Trophoblast cell (in vitro differentiated cells and primary cell): ENCODE results near the gene LRRFIP2.
A peak's percentile ranks its signal among the peaks of the same experiment; 100 is the strongest.

ENCODE experiments used
- DNase-seq, 2 donors: peaks; one replicate each; pipeline ENCODE4 v3.0.0-alpha.2; 2016
- H2AFZ ChIP-seq: 2 replicates; pipeline ENCODE4 v1.6.1; 2013; ENCODE audit warnings: low read length, moderate library complexity, mild to moderate bottlenecking; ENCODE audit not compliant: insufficient read depth, poor library complexity
- H2AK5ac ChIP-seq: 2 replicates; pipeline ENCODE4 v1.6.1; 2013; ENCODE audit warnings: mild to moderate bottlenecking, low read length
- H2BK120ac ChIP-seq: 2 replicates; pipeline ENCODE4 v1.6.1; 2013; ENCODE audit warnings: low read length, mild to moderate bottlenecking, moderate library complexity; ENCODE audit not compliant: insufficient read depth, poor library complexity
- H2BK12ac ChIP-seq: 2 replicates; pipeline ENCODE4 v1.6.1; 2013; ENCODE audit warnings: mild to moderate bottlenecking, low read length, moderate library complexity
- H2BK5ac ChIP-seq: 2 replicates; pipeline ENCODE4 v1.6.1; 2013; ENCODE audit warnings: low read length, low read depth, moderate library complexity, mild to moderate bottlenecking; ENCODE audit not compliant: poor library complexity
- H3K14ac ChIP-seq: 2 replicates; pipeline ENCODE4 v1.6.1; 2013; ENCODE audit warnings: mild to moderate bottlenecking, low read length
- H3K18ac ChIP-seq: 2 replicates; pipeline ENCODE4 v1.6.1; 2013; ENCODE audit warnings: mild to moderate bottlenecking, low read length
- H3K23ac ChIP-seq: 2 replicates; pipeline ENCODE4 v1.6.1; 2013; ENCODE audit warnings: low read length
- H3K27ac ChIP-seq: 2 replicates; pipeline ENCODE4 v1.5.1; 2013; ENCODE audit warnings: low read depth, mild to moderate bottlenecking, inconsistent platforms, low read length, moderate library complexity
- H3K27me3 ChIP-seq: 2 replicates; pipeline ENCODE4 v1.6.1; 2013; ENCODE audit warnings: inconsistent platforms, mild to moderate bottlenecking, low read length, moderate library complexity; ENCODE audit not compliant: insufficient read depth
- H3K36me3 ChIP-seq, 2 experiments: 1 replicate in 1 of 2; 2 replicates in 1 of 2; pipeline ENCODE4 v1.6.1; 2013; ENCODE audit warnings: low read length in 2 of 2, mild to moderate bottlenecking in 2 of 2, moderate library complexity in 1 of 2; ENCODE audit not compliant: insufficient read depth in 2 of 2, control insufficient read depth in 1 of 2
- H3K4ac ChIP-seq: 2 replicates; pipeline ENCODE4 v1.6.1; 2013; ENCODE audit warnings: low read depth, mild to moderate bottlenecking, low read length, moderate library complexity
- H3K4me1 ChIP-seq, 2 experiments: 1 replicate in 1 of 2; 2 replicates in 1 of 2; pipeline ENCODE4 v1.6.1; 2013; ENCODE audit warnings: low read length in 2 of 2, mild to moderate bottlenecking in 2 of 2, moderate library complexity in 1 of 2; ENCODE audit not compliant: insufficient read depth in 2 of 2, control insufficient read depth in 1 of 2
- H3K4me2 ChIP-seq: 2 replicates; pipeline ENCODE4 v1.6.1; 2013; ENCODE audit warnings: inconsistent platforms, mild to moderate bottlenecking, low read length, moderate library complexity
- H3K4me3 ChIP-seq: 2 replicates; pipeline ENCODE4 v1.5.1; 2013; ENCODE audit warnings: mild to moderate bottlenecking, low read depth, low read length, inconsistent platforms
- H3K79me1 ChIP-seq: one replicate; pipeline ENCODE4 v1.6.1; 2013; ENCODE audit warnings: low read length
- H3K79me2 ChIP-seq: 2 replicates; pipeline ENCODE4 v1.6.1; 2013; ENCODE audit warnings: low read length, mild to moderate bottlenecking; ENCODE audit not compliant: control insufficient read depth, insufficient read depth, poor library complexity
- H3K9ac ChIP-seq: 2 replicates; pipeline ENCODE4 v1.6.1; 2013; ENCODE audit warnings: mild to moderate bottlenecking, low read length
- H3K9me3 ChIP-seq: 2 replicates; pipeline ENCODE4 v1.6.1; 2013; ENCODE audit warnings: low read depth, mild to moderate bottlenecking, control low read depth, inconsistent platforms, low read length; ENCODE audit not compliant: insufficient read depth
- H4K12ac ChIP-seq: 2 replicates; pipeline ENCODE4 v1.6.1; 2013; ENCODE audit warnings: low read depth, mild to moderate bottlenecking, low read length, moderate library complexity
- H4K8ac ChIP-seq: 2 replicates; pipeline ENCODE4 v1.6.1; 2013; ENCODE audit warnings: low read depth, mild to moderate bottlenecking, low read length, moderate library complexity
- H4K91ac ChIP-seq: one replicate; pipeline ENCODE4 v1.6.1; 2013; ENCODE audit warnings: low read depth, mild to moderate bottlenecking, low read length, moderate library complexity
- WGBS: extraction: QIAGEN DNeasy Blood & Tissue Kit; methylation state at CpG from one replicate; pipeline ENCODE4 v1.1.7; 2013; ENCODE audit warnings: missing lambda C conversion rate; ENCODE audit not compliant: insufficient read length, insufficient coverage; ENCODE audit errors: extremely low coverage; 5-methylcytosine and 5-hydroxymethylcytosine counted together

LRRFIP2 gene

DNA sequence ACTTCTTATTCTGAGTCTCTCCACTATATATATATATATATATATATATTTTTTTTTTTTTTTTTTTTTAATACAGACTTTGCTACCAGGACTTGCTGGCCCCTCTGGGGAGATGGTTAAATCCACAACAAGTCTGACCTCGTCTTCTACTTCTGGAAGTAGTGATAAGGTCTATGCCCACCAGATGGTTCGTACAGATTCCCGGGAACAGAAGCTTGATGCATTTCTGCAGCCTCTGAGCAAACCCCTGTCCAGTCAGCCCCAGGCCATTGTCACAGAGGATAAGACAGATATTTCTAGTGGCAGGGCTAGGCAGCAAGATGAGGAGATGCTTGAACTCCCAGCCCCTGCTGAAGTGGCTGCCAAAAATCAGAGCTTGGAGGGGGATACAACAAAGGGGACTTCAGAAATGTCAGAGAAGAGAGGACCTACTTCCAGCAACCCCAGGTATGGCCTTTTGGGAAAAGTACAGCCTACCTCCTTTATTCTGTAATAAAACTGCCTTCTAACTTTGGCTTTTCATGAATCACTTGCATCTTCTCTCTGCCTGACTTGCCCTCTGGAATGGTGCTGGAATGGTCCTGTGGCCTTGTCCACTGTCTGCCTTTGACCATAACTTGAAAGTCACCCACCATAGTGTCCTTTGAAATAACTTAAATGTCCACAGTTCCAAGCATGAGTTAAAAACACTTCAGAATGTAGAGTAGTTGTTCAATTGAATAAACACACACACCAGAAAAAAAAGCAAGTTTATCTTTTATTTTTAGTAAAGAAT is 148.6 kb downstream of the LRRFIP2 start:
- H4K12ac ChIP-seq: no peak overlapping the region
- H3K9ac ChIP-seq: no peak overlapping the region
- no peak overlapping the region for H4K91ac ChIP-seq
- no peak overlapping the region for H4K8ac ChIP-seq
- H2BK120ac ChIP-seq: no peak overlapping the region
- peaks cover 30 to 52% of the 10 kb centered on the region in 2 experiments for H3K36me3 ChIP-seq
- no peak overlapping the region for H2BK12ac ChIP-seq
- H2BK5ac ChIP-seq: no peak overlapping the region
- H3K79me2 ChIP-seq: no peaks in the 10 kb centered on the region
- H3K4ac ChIP-seq: no peak overlapping the region
- no peaks in the 10 kb centered on the region for H3K9me3 ChIP-seq
- no peak overlapping the region for H3K23ac ChIP-seq
- no peaks in the 10 kb centered on the region for H3K27me3 ChIP-seq
- no peak overlapping the region for H3K4me3 ChIP-seq
- no peak for DNase-seq
- no peak overlapping the region for H2AK5ac ChIP-seq
- H3K4me1 ChIP-seq: no peaks in the 10 kb centered on the region
- H3K27ac ChIP-seq: no peak overlapping the region
- H3K4me2 ChIP-seq: no peak overlapping the region
- no peak overlapping the region for H3K18ac ChIP-seq
- H2AFZ ChIP-seq: no peak overlapping the region
- H3K14ac ChIP-seq: no peak overlapping the region
- WGBS: no CpG with 5 or more reads among the region's 3 CpGs
- no peaks in the 10 kb centered on the region for H3K79me1 ChIP-seq

GRCh38 chr3:37024820-37025405 is 149.5 kb downstream of the LRRFIP2 start:
- H2BK12ac ChIP-seq: no peak overlapping the region

GRCh38 chr3:37024092-37024491 is 150.3 kb downstream of the LRRFIP2 start:
- H2BK5ac ChIP-seq: no peak overlapping the region
- H4K12ac ChIP-seq: no peak overlapping the region
- no CpG with 5 or more reads among the region's 2 CpGs for WGBS

More at GRCh38 chr3:37024820-37025405, 149.5 kb downstream of the LRRFIP2 start:
- Histone ChIP-seq H4K8ac (no peak overlapping the region), H3K79me2 (no peaks in the 10 kb centered on the region), H3K36me3 (peaks cover 33 to 54% of the 10 kb centered on the region in 2 experiments), H3K4me3 (no peak overlapping the region), H3K4me2 (no peak overlapping the region), H3K18ac (no peak overlapping the region), H2BK5ac (no peak overlapping the region), H3K14ac (no peak overlapping the region), H3K79me1 (no peaks in the 10 kb centered on the region), H3K27me3 (no peaks in the 10 kb centered on the region), H3K4ac (no peak overlapping the region), H3K27ac (no peak overlapping the region), H3K23ac (no peak overlapping the region), H2BK120ac (no peak overlapping the region), H4K91ac (no peak overlapping the region), H2AFZ (no peak overlapping the region), H3K9ac (no peak overlapping the region), H3K4me1 (no peaks in the 10 kb centered on the region), H2AK5ac (no peak overlapping the region), H3K9me3 (no peaks in the 10 kb centered on the region), H4K12ac (no peak overlapping the region)
- no CpG with 5 or more reads among the region's 3 CpGs for WGBS
- peak in 1 of 2 donors; percentile 7 for DNase-seq

DNA sequence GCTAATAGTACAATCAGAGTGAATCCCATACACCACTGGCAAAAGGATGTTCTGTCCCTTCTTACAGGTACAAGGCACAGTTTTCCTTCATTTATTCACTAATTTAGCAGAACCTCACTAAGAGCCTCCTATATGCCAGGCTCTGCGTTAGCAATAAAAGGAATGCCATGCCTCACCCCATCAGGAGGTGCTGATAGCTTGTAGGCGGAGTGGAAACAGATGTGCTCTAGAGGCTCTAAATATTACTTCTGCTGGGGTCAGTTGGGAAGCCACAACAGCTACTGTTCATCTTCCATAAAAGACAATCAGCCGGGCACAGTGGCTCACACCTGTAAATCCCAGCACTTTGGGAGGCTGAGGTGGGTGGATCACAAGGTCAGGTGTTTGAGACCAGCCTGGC is 156.7 kb downstream of the LRRFIP2 start:
- Histone ChIP-seq H2BK5ac (no peak overlapping the region), H3K14ac (no peak overlapping the region), H2AFZ (no peak overlapping the region), H3K27me3 (no peaks in the 10 kb centered on the region), H3K36me3 (peaks cover 29 to 55% of the 10 kb centered on the region in 2 experiments), H4K91ac (no peak overlapping the region), H3K79me2 (no peaks in the 10 kb centered on the region), H3K4me1 (no peaks in the 10 kb centered on the region), H3K79me1 (no peaks in the 10 kb centered on the region), H3K4me2 (no peak overlapping the region), H3K4me3 (no peak overlapping the region), H3K18ac (no peak overlapping the region), H4K12ac (no peak overlapping the region), H3K27ac (no peak overlapping the region), H2BK120ac (no peak overlapping the region), H3K9ac (no peak overlapping the region), H2BK12ac (no peak overlapping the region), H4K8ac (no peak overlapping the region), H2AK5ac (no peak overlapping the region), H3K9me3 (no peaks in the 10 kb centered on the region), H3K23ac (no peak overlapping the region), H3K4ac (no peak overlapping the region)
- no CpG with 5 or more reads among the region's 3 CpGs for WGBS
- no peak for DNase-seq

More at GRCh38 chr3:37024092-37024491, 150.3 kb downstream of the LRRFIP2 start:
- H2BK120ac ChIP-seq: no peak overlapping the region
- no peak overlapping the region for H2BK12ac ChIP-seq
- no peak overlapping the region for H3K14ac ChIP-seq
- peaks cover 33 to 53% of the 10 kb centered on the region in 2 experiments for H3K36me3 ChIP-seq
- H3K4ac ChIP-seq: no peak overlapping the region
- no peaks in the 10 kb centered on the region for H3K27me3 ChIP-seq
- H4K91ac ChIP-seq: no peak overlapping the region
- H3K4me1 ChIP-seq: no peaks in the 10 kb centered on the region
- no peaks in the 10 kb centered on the region for H3K79me1 ChIP-seq
- H3K9ac ChIP-seq: no peak overlapping the region
- no peak overlapping the region for H3K4me2 ChIP-seq
- no peak overlapping the region for H2AK5ac ChIP-seq
- H3K79me2 ChIP-seq: no peaks in the 10 kb centered on the region
- no peaks in the 10 kb centered on the region for H3K9me3 ChIP-seq
- H2AFZ ChIP-seq: no peak overlapping the region
- no peak overlapping the region for H3K23ac ChIP-seq
- H4K8ac ChIP-seq: no peak overlapping the region
- no peak for DNase-seq
- no peak overlapping the region for H3K4me3 ChIP-seq
- H3K27ac ChIP-seq: no peak overlapping the region
- H3K18ac ChIP-seq: no peak overlapping the region
